GM18505 (cell line): Measurements from ENCODE around the gene AMZ1.

Experiments
- ATAC-seq: cut with Tn5 transposase; IDR thresholded peaks from one replicate; pipeline ENCODE4 v1.9.1; 2021; ENCODE audit not compliant: unreplicated experiment
- POLR2A ChIP-seq: IDR thresholded peaks from 4 replicates; pipeline ENCODE4 v1.6.1; 2011; ENCODE audit warnings: borderline replicate concordance; ENCODE audit not compliant: insufficient read depth, insufficient read length; ENCODE audit errors: extremely low read depth

AMZ1 gene

GRCh38 chr7:2710286-2710655 is 22.3 kb downstream of the AMZ1 start:
- ATAC-seq = peak; percentile 51
- peak; percentile 33 for TF ChIP-seq POLR2A

- no peak for ATAC-seq
- no peak for TF ChIP-seq POLR2A
These were observed 23.0 kb downstream of the AMZ1 start for GRCh38 chr7:2710901-2711551.

GRCh38 chr7:2711895-2712675 is 24.1 kb downstream of the AMZ1 start:
- no peak for TF ChIP-seq POLR2A
- ATAC-seq = no peak

GRCh38 chr7:2713370-2713769 is 25.4 kb downstream of the AMZ1 start:
- TF ChIP-seq POLR2A = no peak
- ATAC-seq = no peak

DNA sequence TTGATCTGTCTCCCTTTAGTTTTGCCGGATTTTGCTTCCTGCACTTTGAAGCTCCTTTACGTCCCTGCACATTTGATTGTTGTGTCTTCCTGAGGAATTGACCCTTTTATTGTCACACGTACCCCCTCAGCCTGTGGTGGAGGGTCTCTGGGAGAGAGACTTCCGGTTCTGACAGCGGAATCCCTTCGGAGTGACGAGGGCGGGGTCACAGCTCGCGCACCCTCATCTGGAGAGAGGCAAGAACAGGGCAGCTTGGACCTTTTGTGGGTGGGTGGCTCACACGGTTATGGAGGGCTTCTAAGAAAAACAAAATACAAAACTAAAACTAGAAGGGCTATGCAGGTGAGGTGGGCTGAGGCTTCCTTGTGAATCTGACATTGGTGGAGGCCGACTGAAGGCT is 26.0 kb downstream of the AMZ1 start:
- ATAC-seq = no peak
- no peak for TF ChIP-seq POLR2A

DNA sequence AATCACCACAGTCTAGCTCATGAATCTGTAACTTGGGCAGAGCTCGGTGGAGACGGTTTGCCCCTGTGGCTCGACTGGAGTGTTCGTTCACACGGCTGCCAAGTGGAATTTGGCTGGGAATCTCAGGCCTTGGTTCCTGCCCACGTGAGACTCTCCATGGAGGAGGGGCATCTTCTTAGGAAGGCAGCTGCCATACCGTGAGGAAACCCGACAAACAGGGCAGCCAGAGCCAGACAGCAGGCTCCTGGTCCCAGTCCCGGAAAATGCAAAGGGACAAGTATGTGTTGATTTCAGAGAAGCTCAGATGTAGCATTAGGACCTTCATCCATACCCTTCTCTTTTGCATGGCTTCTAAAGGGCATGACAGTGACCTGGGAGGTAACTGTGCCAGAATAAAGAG is 26.6 kb downstream of the AMZ1 start:
- ATAC-seq = no peak
- TF ChIP-seq POLR2A = no peak

DNA sequence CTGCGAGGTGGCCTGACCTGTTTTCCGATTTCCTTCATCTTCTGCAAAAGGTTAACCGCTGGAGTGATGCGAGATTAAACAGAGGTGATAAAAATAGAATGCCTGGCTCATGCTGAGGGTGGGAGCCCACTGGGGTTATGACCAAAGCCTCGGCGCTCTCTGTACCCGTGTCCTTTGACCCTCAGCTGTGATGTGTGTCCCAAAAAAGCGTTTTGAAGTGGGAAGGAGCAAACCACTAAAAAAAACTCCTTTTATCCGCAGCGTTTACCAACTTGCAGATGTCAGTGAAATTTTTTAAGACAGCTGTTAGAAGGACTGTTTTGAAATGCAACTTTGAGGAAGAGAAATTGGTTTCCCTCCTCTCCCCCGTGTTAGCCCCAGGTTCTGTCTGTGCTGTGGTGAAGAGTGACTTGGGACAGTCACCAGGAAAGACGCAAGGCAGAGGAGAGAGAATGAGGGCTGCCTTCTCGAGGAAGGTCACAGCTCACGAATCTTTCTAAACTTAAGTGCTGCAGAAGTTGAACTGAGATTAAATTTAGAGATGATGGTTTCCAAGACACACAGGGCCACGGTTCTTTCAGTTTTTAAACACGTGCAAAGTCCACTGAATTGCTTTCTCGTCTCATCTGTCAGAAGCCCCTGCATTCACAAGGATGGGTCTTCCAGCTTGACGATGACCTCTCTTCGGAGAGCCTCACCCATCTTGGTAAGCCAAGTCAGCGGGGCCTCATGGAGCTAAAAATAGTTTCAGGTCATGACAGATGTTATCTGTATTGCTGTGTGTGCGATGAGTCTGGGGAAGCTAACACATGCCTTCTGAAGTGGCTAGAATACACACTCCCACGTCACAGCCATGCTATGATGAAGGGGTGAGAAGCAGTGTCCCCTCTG is 27.6 kb downstream of the AMZ1 start:
- TF ChIP-seq POLR2A = no peak
- no peak for ATAC-seq

GRCh38 chr7:2716488-2716887 is 28.5 kb downstream of the AMZ1 start:
- ATAC-seq = no peak
- TF ChIP-seq POLR2A = no peak

DNA sequence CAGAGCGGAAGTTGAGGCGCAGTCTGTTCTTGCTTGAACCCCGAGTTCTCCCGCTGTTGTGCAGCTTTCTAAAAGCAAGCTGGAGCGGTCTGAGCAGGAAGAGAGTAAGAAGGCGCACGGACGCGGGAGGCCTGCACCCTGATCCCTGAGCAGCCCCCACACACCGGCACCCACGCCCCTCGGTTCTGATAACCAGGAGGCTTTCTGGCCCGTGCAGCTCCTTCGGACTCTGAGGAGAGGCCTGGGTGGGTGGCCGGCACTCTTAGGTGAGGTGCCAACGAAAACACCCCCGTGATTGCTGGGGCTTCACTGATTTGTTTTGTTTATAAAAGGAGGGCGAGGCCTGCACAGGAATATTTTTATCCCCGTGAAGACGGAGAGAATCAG is 28.9 kb downstream of the AMZ1 start:
- TF ChIP-seq POLR2A = no peak
- no peak for ATAC-seq

DNA sequence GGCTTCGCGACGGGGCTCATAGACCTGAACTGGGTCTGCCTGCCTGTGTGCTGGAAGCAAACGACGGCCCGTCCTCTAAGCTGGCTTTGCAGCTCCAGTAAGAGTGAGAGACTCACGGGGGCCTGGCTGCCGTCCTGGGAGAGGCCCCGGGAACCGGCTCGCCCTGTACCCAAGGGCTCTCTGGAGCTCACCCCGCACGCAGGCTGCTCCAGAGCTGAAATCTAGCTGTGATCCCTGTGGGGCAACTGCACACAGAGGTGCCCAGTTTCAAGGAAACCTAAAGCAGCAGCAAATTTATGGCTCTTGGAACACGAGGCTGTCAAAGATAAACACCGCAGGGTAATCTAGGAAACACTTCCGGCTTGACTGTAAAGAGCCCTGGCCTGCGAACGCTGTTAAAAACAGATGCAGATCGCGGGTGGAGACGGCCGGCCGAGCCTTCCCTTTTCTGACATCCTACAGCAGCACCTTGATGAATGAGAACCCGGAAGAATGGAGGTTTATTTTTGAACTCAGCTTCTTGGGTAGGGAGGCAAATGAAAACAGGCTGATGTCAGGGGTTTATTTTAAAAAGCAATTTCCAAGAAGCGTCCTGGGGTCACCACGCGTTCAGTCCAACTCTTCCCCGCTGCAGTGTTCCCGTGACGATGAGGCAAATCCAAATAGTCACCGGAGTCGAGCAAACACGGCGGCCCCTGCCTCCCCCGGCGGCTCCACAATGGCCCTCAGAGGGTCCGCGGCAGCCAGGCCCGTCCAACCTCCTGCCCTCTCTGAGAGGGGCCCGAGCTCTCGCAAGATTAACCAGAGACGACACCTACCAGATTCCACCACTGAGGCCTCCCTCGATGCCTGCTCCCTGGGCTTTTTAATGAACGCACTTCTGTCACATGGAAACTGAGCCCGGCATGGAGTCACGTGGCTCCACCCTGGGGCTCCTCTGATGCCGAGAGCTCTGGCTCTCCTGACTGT is 29.6 kb downstream of the AMZ1 start:
- TF ChIP-seq POLR2A = no peak
- no peak for ATAC-seq

DNA sequence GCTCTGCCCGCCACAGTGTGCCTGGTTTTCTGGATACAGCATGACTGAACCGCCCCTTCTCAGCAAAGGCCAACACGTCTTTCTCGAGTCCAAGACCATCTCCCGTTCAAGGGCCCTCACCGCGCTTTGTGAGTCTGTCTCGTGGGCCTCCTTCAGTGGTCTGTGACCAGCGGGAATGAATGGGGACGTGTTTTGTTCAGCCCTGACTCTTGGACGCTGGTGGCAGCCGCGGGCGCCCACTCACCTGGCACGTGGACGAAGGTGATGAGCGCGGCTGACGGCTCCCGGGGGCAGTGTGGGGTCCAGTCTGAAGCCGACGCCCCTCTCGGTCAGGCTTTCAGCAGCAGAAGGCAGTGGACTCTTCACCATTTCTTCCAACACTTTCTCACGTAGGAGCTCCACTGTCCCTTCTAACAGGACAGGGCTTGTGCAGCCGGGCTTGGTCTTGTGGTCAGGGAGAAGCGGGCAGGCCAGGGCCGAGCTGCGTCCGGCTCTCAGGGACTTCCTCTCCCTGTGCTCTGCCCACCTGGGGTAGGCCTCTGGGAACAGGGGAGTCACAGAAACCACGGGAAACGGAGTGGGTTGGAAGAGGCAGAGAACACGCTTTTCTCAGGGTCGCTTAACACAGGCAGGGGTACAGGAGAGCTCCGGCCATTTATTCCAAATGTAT is 30.4 kb downstream of the AMZ1 start:
- no peak for ATAC-seq
- no peak for TF ChIP-seq POLR2A

- TF ChIP-seq POLR2A = no peak
- peak; percentile 40 for ATAC-seq
These were observed 31.0 kb downstream of the AMZ1 start for GRCh38 chr7:2719007-2719406.
